Measurements from ENCODE around the gene PNPLA7.

The PNPLA7 gene

DNA sequence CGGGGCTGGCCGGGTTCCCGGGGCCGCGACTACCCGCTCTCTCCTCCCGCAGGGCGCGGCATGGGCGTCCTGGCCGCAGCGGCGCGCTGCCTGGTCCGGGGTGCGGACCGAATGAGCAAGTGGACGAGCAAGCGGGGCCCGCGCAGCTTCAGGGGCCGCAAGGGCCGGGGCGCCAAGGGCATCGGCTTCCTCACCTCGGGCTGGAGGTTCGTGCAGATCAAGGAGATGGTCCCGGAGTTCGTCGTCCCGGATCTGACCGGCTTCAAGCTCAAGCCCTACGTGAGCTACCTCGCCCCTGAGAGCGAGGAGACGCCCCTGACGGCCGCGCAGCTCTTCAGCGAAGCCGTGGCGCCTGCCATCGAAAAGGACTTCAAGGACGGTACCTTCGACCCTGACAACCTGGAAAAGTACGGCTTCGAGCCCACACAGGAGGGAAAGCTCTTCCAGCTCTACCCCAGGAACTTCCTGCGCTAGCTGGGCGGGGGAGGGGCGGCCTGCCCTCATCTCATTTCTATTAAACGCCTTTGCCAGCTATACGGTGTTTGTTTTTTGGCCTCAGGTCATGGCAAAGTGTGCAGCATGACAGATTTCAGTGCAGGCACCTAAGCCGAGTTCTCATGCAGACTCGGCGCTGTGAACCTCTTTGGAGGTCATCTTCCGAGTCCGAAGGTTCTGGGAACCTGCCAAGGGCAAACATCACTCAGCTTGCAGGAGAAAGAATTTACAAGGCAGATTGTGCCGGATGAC lies 2.0 kb upstream of the PNPLA7 start (continued):
- TF ChIP-seq, protein P1, sequence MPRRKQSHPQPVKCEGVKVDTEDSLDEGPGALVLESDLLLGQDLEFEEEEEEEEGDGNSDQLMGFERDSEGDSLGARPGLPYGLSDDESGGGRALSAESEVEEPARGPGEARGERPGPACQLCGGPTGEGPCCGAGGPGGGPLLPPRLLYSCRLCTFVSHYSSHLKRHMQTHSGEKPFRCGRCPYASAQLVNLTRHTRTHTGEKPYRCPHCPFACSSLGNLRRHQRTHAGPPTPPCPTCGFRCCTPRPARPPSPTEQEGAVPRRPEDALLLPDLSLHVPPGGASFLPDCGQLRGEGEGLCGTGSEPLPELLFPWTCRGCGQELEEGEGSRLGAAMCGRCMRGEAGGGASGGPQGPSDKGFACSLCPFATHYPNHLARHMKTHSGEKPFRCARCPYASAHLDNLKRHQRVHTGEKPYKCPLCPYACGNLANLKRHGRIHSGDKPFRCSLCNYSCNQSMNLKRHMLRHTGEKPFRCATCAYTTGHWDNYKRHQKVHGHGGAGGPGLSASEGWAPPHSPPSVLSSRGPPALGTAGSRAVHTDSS (tag by site-specific recombination; IDR thresholded peaks at IDR 0.05) = no peak
- no peak for TF ChIP-seq OVOL3 (tag by site-specific recombination; IDR thresholded peaks at IDR 0.05)
- TF ChIP-seq ZNF596 (tag by site-specific recombination; IDR thresholded peaks at IDR 0.05) = no peak
- peak; percentile 30; the same call in 1 of the 2 replicates for TF ChIP-seq KLF16 (tag by site-specific recombination; IDR thresholded peaks at IDR 0.05)
- TF ChIP-seq, protein P2, sequence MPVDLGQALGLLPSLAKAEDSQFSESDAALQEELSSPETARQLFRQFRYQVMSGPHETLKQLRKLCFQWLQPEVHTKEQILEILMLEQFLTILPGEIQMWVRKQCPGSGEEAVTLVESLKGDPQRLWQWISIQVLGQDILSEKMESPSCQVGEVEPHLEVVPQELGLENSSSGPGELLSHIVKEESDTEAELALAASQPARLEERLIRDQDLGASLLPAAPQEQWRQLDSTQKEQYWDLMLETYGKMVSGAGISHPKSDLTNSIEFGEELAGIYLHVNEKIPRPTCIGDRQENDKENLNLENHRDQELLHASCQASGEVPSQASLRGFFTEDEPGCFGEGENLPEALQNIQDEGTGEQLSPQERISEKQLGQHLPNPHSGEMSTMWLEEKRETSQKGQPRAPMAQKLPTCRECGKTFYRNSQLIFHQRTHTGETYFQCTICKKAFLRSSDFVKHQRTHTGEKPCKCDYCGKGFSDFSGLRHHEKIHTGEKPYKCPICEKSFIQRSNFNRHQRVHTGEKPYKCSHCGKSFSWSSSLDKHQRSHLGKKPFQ (tag by site-specific recombination; IDR thresholded peaks at IDR 0.05) = no peak
- TF ChIP-seq REPIN1 (tag by site-specific recombination; IDR thresholded peaks at IDR 0.05; ENCODE audit: low read depth) = no peak
- peak; percentile 29 for TF ChIP-seq ZNF335 (tag by site-specific recombination; conservative IDR thresholded peaks at IDR 0.05)
- TF ChIP-seq BCL6B (tag by site-specific recombination; IDR thresholded peaks at IDR 0.05) = no peak
- 0 out of 2 replicates have a peak, but pooled peaks have one; percentile 21 for TF ChIP-seq ZNF580 (tag by site-specific recombination; IDR thresholded peaks at IDR 0.05)
- peak; percentile 79; the same call in 1 of the 2 replicates for TF ChIP-seq ZBTB20 (tag by site-specific recombination; IDR thresholded peaks at IDR 0.05)
- peak; percentile 54; the same call in 1 of the 2 replicates for TF ChIP-seq KLF10 (tag by site-specific recombination; IDR thresholded peaks at IDR 0.05)
- no peak for TF ChIP-seq ZNF138 (tag by site-specific recombination; IDR thresholded peaks at IDR 0.05; ENCODE audit: borderline replicate concordance)
- TF ChIP-seq ZEB2 (tag by site-specific recombination; IDR thresholded peaks at IDR 0.05) = peak; percentile 78
- TF ChIP-seq ZNF211 (tag by site-specific recombination; IDR thresholded peaks at IDR 0.05; ENCODE audit: low read depth) = no peak
- peak; percentile 20 for TF ChIP-seq GLIS2 (tag by site-specific recombination; IDR thresholded peaks at IDR 0.05)
- TF ChIP-seq ZNF350 (tag by site-specific recombination; IDR thresholded peaks at IDR 0.05) = no peak
- no peak for TF ChIP-seq ZNF16 (tag by site-specific recombination; IDR thresholded peaks at IDR 0.05; ENCODE audit: low read depth)
- no peak for TF ChIP-seq ZNF292 (tag by site-specific recombination; IDR thresholded peaks at IDR 0.05; ENCODE audit: borderline replicate concordance, low read depth)
- TF ChIP-seq, protein P3, sequence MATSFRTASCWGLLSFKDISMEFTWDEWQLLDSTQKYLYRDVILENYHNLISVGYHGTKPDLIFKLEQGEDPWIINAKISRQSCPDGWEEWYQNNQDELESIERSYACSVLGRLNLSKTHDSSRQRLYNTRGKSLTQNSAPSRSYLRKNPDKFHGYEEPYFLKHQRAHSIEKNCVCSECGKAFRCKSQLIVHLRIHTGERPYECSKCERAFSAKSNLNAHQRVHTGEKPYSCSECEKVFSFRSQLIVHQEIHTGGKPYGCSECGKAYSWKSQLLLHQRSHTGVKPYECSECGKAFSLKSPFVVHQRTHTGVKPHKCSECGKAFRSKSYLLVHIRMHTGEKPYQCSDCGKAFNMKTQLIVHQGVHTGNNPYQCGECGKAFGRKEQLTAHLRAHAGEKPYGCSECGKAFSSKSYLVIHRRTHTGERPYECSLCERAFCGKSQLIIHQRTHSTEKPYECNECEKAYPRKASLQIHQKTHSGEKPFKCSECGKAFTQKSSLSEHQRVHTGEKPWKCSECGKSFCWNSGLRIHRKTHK (tag by site-specific recombination; IDR thresholded peaks at IDR 0.05) = no peak

Measured in HEK293 (cell line).